OCI-LY7 (cell line): ENCODE measurements around the gene ZFYVE28. TPM values are rescaled to one million over a fixed set of nuclear protein-coding genes. Genes with fewer than 3 reads are reported as not detected.

Experiments used
- BruUV-seq: library from RNA; stranded (reverse); fragments of 400-500 nt; replicated peaks from 2 replicates; lab custom pipeline; 2021; lab: Mats Ljungman, UMichigan
- CTCF ChIA-PET: fragments of 300-600 bp; sonication (Branson Sonifier 250); formaldehyde crosslinking; loops from one replicate; lab custom pipeline; 2022; ENCODE audit warnings: antibody characterized with exemption; ENCODE audit not compliant: unreplicated experiment; lab: Charles Lee
- POLR2A ChIA-PET: fragments of 300-600 bp; sonication (Branson Sonifier 250); formaldehyde crosslinking; loops from one replicate; lab custom pipeline; 2022; ENCODE audit warnings: antibody characterized with exemption; lab: Charles Lee
- DNase-seq: peaks from one replicate; pipeline ENCODE4 v3.0.0-alpha.2; 2015; ENCODE audit warnings: low spot score
- H2AFZ ChIP-seq: fragments of 200-600 bp; sonication (generic), shearing (Covaris generic); 2 replicates; pipeline ENCODE4 v1.6.1; 2014; ENCODE audit warnings: mild to moderate bottlenecking, antibody characterized with exemption, low read length, moderate library complexity
- H3K27ac ChIP-seq: fragments of 200-600 bp; sonication (generic); 2 replicates; pipeline ENCODE4 v1.5.1; 2014; ENCODE audit warnings: mixed run types, low read depth, mild to moderate bottlenecking, moderate library complexity, low read length, inconsistent platforms; ENCODE audit not compliant: poor library complexity, severe bottlenecking
- H3K36me3 ChIP-seq: fragments of 200-600 bp; sonication (generic); 2 replicates; pipeline ENCODE4 v1.6.1; 2014; ENCODE audit warnings: mild to moderate bottlenecking, antibody characterized with exemption, low read length, moderate library complexity, mixed read lengths; ENCODE audit not compliant: insufficient read depth
- H3K4me1 ChIP-seq: fragments of 200-600 bp; sonication (generic); 2 replicates; pipeline ENCODE4 v1.5.1; 2014; ENCODE audit warnings: mild to moderate bottlenecking, low read length; ENCODE audit not compliant: insufficient read depth, poor library complexity, severe bottlenecking
- H3K4me2 ChIP-seq: fragments of 200-600 bp; sonication (generic); 2 replicates; pipeline ENCODE4 v1.6.1; 2014; ENCODE audit warnings: mild to moderate bottlenecking, low read length
- H3K4me3 ChIP-seq: fragments of 200-600 bp; sonication (generic); 2 replicates; pipeline ENCODE4 v1.5.1; 2014; ENCODE audit warnings: mild to moderate bottlenecking, low read depth, low read length; ENCODE audit not compliant: poor library complexity, severe bottlenecking
- H3K79me2 ChIP-seq: fragments of 200-600 bp; sonication (generic); 2 replicates; pipeline ENCODE4 v1.6.1; 2016; ENCODE audit warnings: low read depth, mild to moderate bottlenecking, low read length, moderate library complexity, mixed read lengths; ENCODE audit not compliant: insufficient read depth
- H3K9me2 ChIP-seq: fragments of 200-600 bp; sonication (generic); 2 replicates; pipeline ENCODE4 v1.6.1; 2016; ENCODE audit warnings: mild to moderate bottlenecking, low read length, mixed read lengths; ENCODE audit not compliant: insufficient read depth
- H3K9me3 ChIP-seq: fragments of 200-600 bp; sonication (generic); 2 replicates; pipeline ENCODE4 v1.6.1; 2014; ENCODE audit warnings: mild to moderate bottlenecking, mixed run types, low read length, mixed read lengths
- H4K20me1 ChIP-seq: fragments of 200-600 bp; sonication (generic); 2 replicates; pipeline ENCODE4 v1.6.1; 2014; ENCODE audit warnings: mild to moderate bottlenecking, antibody characterized with exemption, low read length, moderate library complexity, mixed read lengths; ENCODE audit not compliant: insufficient read depth
- EZH2phosphoT487 ChIP-seq: fragments of 200-600 bp; sonication (generic); IDR thresholded peaks from 2 replicates; pipeline ENCODE4 v1.6.1; 2018; ENCODE audit warnings: low read depth, borderline replicate concordance, mild to moderate bottlenecking, mixed run types, antibody characterized with exemption, low read length, moderate library complexity, mixed read lengths
- intact Hi-C: fragments of 100-400 bp; cut with micrococcal nuclease; formaldehyde crosslinking; loops from one replicate; pipeline ENCODE4 v1.10.0; 2022; ENCODE audit not compliant: unreplicated experiment
- total RNA-seq, 2 experiments: library from RNA; depleted of rRNA in 1 of 2; stranded (reverse); fragments of >200 nt in 1 of 2; shearing (Covaris generic) in 1 of 2; gene quantifications; 2 replicates each; pipeline ENCODE4 v1.2.3, GENCODE V29; 2014 to 2022
- TF ChIP-seq, protein P1 (sequence below): fragments of 200-600 bp; sonication (generic); conservative IDR thresholded peaks from 2 replicates; pipeline ENCODE4 v1.5.1; 2014; ENCODE audit warnings: mild to moderate bottlenecking, antibody characterized with exemption, low read length, moderate library complexity, mixed read lengths

ZFYVE28 gene
- total RNA-seq, 2 experiments from 2014 or later = 0.32 TPM; not detected in 1

DNA sequence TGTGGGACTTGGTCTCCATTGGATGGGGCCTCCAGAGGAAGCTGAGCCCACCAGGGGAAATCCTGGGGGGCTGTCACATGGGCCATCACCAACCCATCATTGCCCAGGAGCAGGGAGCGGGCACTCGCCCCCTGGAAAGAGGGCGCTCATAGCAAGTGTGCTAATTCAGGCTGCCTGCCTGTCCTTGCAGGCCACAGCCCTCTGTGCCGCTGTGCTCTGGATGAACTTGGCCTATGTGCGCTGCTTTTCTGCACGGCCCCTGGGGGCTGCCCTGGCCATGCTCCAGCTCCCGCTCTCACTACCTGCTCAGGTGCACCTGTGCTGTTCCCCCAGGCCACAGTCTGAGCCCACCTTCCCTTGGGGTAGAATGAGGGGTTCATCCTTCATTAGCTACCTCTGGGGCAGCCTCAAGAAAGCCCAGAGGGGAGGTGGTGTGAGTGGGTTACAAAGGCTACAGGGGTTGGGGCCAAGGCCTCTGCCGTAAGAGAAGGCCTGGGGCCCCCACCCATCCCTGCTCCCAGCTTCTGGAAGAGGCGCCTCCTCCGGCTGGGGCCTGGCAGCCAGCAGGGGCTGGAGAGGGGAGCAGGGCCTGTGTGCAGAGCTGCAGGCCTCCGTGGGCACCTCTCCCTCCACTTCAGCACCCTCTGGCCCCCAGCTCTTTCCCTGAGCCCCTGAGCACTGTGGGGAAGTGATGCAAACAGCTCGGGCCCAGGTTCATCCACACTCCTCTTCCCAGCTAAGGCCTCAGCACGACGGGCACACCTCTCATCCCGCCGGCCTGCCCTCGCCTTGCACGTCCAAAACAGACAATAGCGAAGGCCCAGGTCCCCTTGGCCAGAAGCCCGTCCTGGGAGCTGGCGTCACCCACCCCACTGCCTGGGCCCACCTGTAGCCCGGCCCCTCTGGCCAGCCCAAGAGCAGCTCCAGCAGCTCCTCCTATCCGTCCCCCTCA is 9.2 kb upstream of the ZFYVE28 start:
- Histone ChIP-seq H2AFZ (no peak overlapping the region), H3K9me3 (no peaks in the 10 kb centered on the region), H3K36me3 (no peaks in the 10 kb centered on the region), H3K27ac (no peak overlapping the region), H3K4me3 (no peak overlapping the region), H3K4me1 (peaks cover 4% of the 10 kb centered on the region), H3K9me2 (no peaks in the 10 kb centered on the region), H3K79me2 (no peaks in the 10 kb centered on the region), H3K4me2 (no peak overlapping the region), H4K20me1 (no peaks in the 10 kb centered on the region)
- no peak for DNase-seq
- POLR2A ChIA-PET = no interaction called here
- intact Hi-C loops = no loop called here
- CTCF ChIA-PET = no interaction called here
- BruUV-seq = no TSS peak
- TF ChIP-seq, protein P1, sequence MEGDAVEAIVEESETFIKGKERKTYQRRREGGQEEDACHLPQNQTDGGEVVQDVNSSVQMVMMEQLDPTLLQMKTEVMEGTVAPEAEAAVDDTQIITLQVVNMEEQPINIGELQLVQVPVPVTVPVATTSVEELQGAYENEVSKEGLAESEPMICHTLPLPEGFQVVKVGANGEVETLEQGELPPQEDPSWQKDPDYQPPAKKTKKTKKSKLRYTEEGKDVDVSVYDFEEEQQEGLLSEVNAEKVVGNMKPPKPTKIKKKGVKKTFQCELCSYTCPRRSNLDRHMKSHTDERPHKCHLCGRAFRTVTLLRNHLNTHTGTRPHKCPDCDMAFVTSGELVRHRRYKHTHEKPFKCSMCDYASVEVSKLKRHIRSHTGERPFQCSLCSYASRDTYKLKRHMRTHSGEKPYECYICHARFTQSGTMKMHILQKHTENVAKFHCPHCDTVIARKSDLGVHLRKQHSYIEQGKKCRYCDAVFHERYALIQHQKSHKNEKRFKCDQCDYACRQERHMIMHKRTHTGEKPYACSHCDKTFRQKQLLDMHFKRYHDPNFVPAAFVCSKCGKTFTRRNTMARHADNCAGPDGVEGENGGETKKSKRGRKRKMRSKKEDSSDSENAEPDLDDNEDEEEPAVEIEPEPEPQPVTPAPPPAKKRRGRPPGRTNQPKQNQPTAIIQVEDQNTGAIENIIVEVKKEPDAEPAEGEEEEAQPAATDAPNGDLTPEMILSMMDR = no peak
- TF ChIP-seq EZH2phosphoT487 = no peak

DNA sequence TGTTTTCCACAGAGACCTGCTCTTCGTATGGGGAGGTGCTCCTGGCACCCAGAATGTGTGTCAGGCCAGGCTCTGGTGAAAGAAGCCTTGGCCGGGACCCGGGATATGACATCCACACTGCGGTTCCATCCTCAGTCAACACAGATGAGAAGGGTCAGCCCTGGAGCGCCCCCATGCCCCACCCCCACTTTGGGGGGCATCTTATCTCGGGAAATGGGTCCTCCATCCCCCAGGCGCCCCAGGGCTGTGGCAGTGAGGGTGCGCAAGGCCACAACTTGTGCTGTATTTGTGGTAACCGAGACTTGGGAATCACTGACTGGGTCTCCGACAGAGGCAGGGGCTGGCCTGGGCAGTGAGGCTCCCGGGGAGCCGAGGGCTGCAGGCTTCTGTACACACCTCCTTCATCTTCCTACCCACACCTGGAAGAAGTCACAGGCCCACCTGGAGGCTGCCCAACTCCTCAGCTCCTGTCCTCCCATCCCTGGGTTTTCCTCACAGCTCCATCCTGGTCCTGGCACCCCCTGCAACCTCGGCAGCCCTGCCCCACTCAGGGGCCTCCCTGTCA is 8.3 kb upstream of the ZFYVE28 start:
- ChIA-PET POLR2A (no interaction called here), CTCF (no interaction called here)
- H3K36me3 ChIP-seq = no peaks in the 10 kb centered on the region
- no peak overlapping the region for H3K4me3 ChIP-seq
- intact Hi-C loops = no loop called here
- no peak overlapping the region for H3K4me2 ChIP-seq
- no TSS peak for BruUV-seq
- H3K79me2 ChIP-seq = no peaks in the 10 kb centered on the region
- DNase-seq = no peak
- no peaks in the 10 kb centered on the region for H3K9me3 ChIP-seq
- no peak for TF ChIP-seq EZH2phosphoT487
- TF ChIP-seq, protein P1 = no peak
- H3K27ac ChIP-seq = no peak overlapping the region
- H3K4me1 ChIP-seq = peaks cover 11% of the 10 kb centered on the region
- no peaks in the 10 kb centered on the region for H4K20me1 ChIP-seq
- H2AFZ ChIP-seq = no peak overlapping the region
- H3K9me2 ChIP-seq = no peaks in the 10 kb centered on the region

DNA sequence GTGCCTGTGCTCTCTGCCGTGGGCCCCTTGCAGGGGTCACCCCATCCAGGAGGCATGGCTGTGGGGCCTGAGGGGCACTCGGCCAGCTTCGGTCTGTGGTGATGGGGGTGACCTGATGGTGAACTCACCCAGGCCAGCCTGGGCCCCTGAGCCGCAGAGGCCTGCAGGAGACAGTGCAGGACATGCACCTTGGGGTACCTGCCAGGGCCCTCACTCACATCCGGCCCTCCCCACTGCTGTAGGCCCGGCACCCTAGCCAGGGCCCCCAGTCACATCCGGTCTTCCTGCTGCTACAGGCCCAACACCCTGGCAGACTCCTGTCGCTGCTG is 7.6 kb upstream of the ZFYVE28 start:
- POLR2A ChIA-PET = no interaction called here
- Histone ChIP-seq H3K9me3 (no peaks in the 10 kb centered on the region), H3K4me1 (peaks cover 16% of the 10 kb centered on the region), H3K36me3 (no peaks in the 10 kb centered on the region), H3K27ac (no peak overlapping the region), H2AFZ (no peak overlapping the region), H3K79me2 (no peaks in the 10 kb centered on the region), H3K4me2 (no peak overlapping the region), H3K4me3 (no peak overlapping the region), H4K20me1 (no peaks in the 10 kb centered on the region), H3K9me2 (no peaks in the 10 kb centered on the region)
- no peak for DNase-seq
- no TSS peak for BruUV-seq
- TF ChIP-seq, protein P1 = no peak
- TF ChIP-seq EZH2phosphoT487 = no peak
- intact Hi-C loops = no loop called here
- CTCF ChIA-PET = no interaction called here
